RPMI7951 (cell line): ENCODE data around the gene SESN1. TPM values are rescaled to one million over a fixed set of nuclear protein-coding genes. Genes with fewer than 3 reads are reported as not detected.

Experiments used
- DNase-seq: peaks from one replicate; pipeline ENCODE4 v3.0.0-alpha.2; 2012; ENCODE audit warnings: low read depth
- total RNA-seq: library from RNA; depleted of rRNA; stranded (reverse); fragments of >200 nt; shearing (Covaris generic); gene quantifications from 2 replicates; pipeline ENCODE4 v1.2.3, GENCODE V29; 2014

SESN1 gene
- total RNA-seq, 1 experiment from 2014 or later = 9.9 TPM

- no peak for DNase-seq
Measured at GRCh38 chr6:108961077-108961476, 133.6 kb downstream of the SESN1 start.

GRCh38 chr6:108960601-108961000, 134.0 kb downstream of the SESN1 start:
- no peak for DNase-seq

DNA sequence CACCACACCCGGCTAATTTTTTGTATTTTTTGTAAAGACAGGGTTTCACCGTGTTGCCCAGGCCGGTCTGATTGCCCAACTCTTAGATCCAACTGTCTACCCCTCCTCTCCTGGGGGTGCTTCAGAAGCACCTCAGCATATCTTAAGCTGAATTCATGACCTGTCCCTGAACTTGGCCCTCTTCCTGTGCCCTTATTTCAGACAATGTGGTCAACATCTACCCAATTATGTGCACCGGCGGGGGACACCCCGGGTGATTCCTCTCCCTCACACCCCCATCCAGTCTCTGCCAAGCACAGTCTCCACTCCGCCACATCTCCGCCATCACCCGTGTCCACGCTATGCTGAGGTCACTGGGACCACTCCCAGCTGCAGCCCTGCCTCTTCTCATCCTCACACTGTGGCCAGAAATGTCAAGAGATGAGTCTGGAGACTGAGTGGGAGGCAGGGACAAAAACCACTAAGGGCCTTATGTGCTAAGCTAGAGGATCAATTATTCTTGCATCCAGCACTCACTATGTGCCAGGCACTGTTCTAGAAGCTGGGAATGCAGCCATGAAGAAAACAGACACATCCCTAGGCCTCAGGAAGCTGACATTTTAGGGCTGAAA, 134.6 kb downstream of the SESN1 start:
- no peak for DNase-seq

GRCh38 chr6:108958900-108959770, 135.5 kb downstream of the SESN1 start:
- no peak for DNase-seq

DNA sequence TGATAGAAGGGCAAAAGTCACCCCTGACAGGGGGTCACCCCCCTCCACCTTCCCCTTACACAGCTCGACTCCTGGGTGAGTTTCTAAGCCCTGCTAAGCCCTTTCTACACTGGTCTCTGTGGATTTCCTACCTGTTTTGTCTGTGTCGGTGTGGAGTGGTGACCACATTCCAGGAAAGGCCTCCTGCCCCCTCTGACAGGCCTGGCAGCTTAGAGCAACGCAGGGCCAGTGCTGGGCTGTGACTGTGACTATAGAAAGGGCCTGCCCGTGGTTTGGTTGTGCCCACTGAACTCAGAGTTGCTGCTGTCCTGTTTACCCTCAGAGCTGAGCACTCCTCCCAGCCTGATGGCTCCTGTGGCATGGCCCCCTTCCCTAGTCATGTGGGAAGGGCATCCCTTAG, 137.4 kb downstream of the SESN1 start:
- no peak for DNase-seq

GRCh38 chr6:108955329-108955949, 139.2 kb downstream of the SESN1 start:
- DNase-seq = no peak

GRCh38 chr6:108953681-108954080, 141.0 kb downstream of the SESN1 start:
- no peak for DNase-seq

- DNase-seq = no peak
Measured at GRCh38 chr6:108952776-108953486, 141.7 kb downstream of the SESN1 start.

DNA sequence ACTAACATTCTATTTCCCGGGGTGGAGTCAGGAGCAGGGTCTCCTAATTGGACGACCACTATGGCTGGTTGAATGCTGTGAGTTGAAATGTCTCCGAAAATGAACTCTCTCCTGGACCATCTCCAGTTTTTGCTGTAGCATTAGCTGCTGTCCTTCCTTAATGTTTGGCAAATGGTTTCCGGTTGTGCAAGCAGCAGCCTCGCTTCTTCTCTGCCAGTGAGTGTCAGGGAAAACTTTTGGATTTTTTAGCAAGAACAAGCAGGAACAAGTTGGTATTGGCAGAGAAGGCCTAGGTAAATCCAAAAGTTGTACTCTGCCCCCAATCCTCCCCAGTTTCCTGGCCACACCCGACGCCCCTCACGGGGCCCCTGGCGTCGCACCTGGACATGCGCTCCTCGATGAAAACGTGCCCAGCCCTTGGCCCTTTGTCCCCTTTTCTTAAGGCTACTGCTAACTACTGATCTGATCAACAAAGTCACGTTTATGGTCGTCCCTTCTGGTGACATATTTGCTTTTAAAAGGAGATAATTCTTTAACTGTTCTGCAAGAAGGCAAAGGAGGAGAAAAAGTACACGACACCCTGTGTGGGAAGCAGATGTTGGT, 143.2 kb downstream of the SESN1 start:
- DNase-seq = no peak

DNA sequence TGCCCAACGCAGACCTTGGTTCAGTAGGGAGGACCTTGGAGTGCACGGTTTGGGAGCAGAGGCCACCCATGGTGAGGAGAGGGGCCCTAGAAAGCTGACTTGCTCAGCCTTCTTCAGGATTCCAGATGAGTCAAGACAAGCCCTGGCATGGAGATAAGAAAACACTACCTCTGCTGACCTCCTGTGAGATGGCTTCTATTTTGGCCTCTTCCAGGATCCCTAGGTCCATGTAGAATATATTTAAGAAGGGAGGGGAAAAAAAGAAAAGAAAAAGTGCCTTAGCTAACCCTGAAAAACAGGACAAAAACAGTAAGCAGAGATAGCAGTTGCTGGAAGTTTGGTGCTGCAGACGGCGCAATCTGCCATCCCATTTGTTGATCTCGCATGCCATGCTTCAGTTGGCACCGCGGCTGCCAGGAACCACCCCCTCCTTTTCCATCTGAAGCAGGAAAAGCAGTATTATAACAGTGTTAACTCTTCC, 146.4 kb downstream of the SESN1 start:
- DNase-seq = peak; percentile 46

GRCh38 chr6:108947114-108947854, 147.4 kb downstream of the SESN1 start:
- peak; percentile 95 for DNase-seq

- peak; percentile 50 for DNase-seq
Measured at GRCh38 chr6:108946695-108947094, 148.0 kb downstream of the SESN1 start.

DNA sequence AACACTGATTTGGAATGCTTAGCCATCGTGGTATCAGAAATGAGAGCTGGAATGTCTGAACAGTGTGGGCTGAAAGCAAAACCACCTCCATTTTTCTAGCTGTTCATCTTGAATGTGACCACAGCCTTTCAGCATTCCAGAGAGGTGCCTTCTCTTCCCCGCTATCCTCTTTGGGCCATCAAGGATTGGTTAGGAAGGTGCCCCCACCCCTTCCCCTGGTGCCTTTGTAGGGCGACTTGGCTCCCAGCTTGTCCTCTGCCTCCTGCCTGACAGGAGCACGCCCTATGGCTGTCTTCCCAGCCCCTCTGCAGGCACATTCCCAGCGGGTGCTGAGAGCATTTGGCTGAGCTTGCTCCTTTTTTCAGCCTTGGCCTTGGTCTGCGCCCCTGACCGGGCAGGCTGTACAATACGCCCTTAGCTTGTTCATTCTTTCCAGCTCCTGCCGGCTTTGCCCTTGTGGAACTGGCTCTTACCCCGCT, 148.9 kb downstream of the SESN1 start:
- no peak for DNase-seq

DNA sequence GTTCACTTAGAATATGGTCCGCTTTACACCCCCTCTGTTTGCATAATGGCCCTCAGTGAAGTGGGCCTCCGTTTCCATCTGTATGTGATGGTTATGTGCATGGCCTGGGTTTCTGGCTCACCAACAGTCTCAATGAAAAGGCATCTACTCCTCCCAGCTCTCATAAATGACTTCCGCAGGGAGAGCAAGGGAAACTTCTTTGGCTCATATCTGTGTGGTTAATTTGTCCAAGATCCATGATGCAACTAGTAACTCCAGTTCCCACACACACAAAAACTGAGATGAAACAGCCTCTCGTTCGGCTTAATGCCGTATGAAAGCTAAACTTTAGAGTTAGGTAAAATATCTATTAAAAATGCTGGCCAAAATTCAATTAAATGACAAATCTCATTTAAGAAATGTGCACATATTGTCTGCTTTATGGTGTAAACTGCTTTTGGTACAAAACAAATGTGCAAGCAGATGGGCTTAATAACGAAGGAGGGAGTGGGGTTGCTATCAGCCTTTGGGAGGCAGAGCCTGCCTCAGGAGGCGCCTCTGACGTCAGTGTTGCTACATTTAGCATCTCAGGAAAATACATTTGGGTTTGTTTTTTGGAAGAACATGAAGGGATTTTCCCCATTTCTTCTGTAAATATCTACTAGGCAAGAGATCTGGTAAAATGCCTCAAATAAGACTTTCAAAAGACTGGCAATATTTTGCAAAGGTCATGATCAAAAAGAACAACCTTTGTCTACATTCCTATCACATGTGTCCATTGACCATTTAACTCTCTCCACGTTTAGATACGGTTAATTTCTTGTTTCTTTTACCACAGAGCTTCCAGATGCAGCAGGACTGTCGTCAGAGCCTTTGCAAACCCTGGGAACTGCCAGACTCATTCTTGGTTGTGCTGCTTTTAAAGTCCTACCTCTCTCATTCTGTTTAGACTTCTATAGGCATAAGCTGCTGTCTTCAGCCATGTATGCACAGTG, 149.7 kb downstream of the SESN1 start:
- peak; percentile 87 for DNase-seq

- DNase-seq = no peak
Measured at GRCh38 chr6:108944071-108944470, 150.6 kb downstream of the SESN1 start.

DNA sequence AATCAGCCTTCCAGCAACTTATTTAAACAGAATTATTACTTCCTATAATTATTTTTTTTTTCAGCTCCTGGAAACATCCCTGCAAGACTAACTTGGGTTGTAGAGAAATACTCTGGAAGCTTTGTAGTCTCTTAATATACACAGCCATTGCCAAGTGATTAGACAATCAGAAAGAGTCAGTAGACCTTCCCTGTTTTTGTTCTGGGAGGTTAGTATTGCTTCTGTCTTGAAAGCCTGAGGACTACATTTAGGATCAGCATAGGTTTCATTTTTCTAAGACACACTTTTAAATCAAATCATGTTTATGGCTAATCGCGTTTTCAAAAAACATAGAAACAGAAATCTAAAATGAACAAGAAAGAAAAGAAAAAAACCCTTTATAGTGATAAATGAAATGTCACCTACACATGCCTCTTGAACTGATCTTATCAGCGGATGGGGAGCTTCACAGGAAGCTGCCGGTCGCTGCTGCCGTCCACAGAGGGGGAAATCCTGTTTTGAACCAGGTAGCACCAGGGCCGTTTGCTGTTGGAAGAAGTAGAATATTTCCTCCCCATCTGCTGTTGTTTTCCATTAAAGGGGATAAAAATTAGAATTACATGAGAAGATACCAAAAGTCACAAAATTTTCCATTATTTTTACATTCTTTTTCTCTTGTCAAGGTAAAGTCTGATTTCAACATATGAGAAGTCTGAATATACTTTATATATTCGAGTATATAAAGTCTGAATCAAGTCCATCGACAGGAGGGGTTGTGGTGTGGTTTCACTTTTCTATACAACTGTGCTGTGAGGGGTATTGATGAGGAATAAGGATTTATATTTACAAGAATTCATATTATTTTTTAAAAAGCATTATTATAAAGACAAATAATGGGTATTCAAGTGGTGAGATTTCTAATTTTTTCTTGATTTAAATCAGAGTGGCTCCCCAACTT, 151.8 kb downstream of the SESN1 start:
- no peak for DNase-seq

DNA sequence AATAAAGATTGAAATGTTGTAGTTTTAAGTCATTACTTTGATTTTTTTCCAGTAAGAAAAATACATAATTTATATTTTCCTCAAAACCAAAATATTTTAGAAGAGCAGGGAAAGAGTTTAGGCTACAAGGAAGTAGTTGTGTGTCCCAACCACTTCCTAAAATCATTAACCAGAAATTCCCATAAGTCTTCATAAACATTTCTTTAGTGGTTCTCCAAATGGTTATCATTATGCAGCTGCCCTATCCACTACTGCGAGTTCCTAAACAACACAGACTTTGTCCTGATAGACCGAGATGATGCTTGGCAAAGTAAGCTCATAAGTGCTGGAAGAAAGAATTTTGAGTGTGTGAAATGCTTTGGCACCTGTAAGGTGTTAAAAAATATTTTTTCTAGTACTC, 152.8 kb downstream of the SESN1 start:
- DNase-seq = no peak

GRCh38 chr6:108941281-108941680, 153.4 kb downstream of the SESN1 start:
- DNase-seq = no peak
